ENCODE measurements around the gene CHCHD2.
A peak's percentile ranks its signal among the peaks of the same experiment; 100 is the strongest.

- TF ChIP-seq TCF4 (CRISPR knock-in tag; IDR thresholded peaks at IDR 0.05; ENCODE audit: borderline replicate concordance) (no peak; the same call in 1 of the 2 replicates), SNAI2 (CRISPR knock-in tag; IDR thresholded peaks at IDR 0.05) (no peak; the same call in 1 of the 2 replicates), RARB (CRISPR knock-in tag; IDR thresholded peaks at IDR 0.05) (no peak)
- TF ChIP-seq, protein P1, sequence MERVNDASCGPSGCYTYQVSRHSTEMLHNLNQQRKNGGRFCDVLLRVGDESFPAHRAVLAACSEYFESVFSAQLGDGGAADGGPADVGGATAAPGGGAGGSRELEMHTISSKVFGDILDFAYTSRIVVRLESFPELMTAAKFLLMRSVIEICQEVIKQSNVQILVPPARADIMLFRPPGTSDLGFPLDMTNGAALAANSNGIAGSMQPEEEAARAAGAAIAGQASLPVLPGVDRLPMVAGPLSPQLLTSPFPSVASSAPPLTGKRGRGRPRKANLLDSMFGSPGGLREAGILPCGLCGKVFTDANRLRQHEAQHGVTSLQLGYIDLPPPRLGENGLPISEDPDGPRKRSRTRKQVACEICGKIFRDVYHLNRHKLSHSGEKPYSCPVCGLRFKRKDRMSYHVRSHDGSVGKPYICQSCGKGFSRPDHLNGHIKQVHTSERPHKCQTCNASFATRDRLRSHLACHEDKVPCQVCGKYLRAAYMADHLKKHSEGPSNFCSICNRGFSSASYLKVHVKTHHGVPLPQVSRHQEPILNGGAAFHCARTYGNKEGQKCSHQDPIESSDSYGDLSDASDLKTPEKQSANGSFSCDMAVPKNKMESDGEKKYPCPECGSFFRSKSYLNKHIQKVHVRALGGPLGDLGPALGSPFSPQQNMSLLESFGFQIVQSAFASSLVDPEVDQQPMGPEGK (CRISPR knock-in tag; IDR thresholded peaks at IDR 0.05; ENCODE audit: borderline replicate concordance) = peak; percentile 12; the same call in 1 of the 2 replicates
Observed at GRCh38 chr7:56063882-56064625, 42.2 kb downstream of the CHCHD2 start, which contains the start of gene SUMF2.

Measured in SK-N-SH treated with all-trans-retinoic acid at 6 μM for 48 hours (cell line).